ENCODE measurements around the gene AQP6. TPM values are rescaled to one million over a fixed set of nuclear protein-coding genes. Genes with fewer than 3 reads are reported as not detected.

AQP6 gene
- total RNA-seq, 1 experiment from 2014 or later = 0.09 TPM

DNA sequence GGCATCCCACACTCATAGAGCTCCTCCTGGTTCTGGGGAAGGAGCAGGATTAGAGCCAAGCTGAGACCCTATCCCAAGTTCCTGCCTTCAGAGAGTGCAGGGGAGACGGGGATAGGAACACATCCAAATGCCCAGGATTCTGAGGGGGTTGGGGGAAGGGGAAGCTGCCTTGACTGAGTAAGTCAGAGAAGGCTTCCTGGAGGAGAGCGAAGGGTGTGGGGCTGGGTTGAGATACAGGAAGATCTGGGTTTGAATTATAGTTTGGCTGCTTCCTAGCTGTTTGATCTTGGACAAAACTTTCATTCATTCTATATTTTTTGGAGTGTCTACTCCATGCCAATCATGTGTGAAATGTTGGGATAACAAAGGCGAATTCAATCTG is 30.2 kb upstream of the AQP6 start:
- no peak overlapping the region for H3T11ph ChIP-seq (ENCODE audit: low read length)
- Mint-ChIP-seq H3K9me3 (no peaks in the 10 kb centered on the region), H3K27me3 (ENCODE audit: low read depth) (peaks cover 27% of the 10 kb centered on the region), H3K27ac (no peak overlapping the region), H3K4me1 (peaks cover 34 to 54% of the 10 kb centered on the region in 2 experiments), H3K4me3 (peak overlapping the region in 1 of 2 experiments; percentile 47; a peak in 2 of 5 replicates), H3K36me3 (ENCODE audit: insufficient read depth in 1 of 3, low read depth in 3 of 3) (no peaks in the 10 kb centered on the region; a peak in 1 of 7 replicates)
- H3K79me2 ChIP-seq (ENCODE audit: insufficient read depth, low read length) = no peaks in the 10 kb centered on the region
- no peak overlapping the region for H3K14ac ChIP-seq (ENCODE audit: insufficient read depth, low read length)
- H4K8ac ChIP-seq (replicated peaks; ENCODE audit: insufficient read length, low read depth, low read length) = no peak overlapping the region
- H3K18ac ChIP-seq (ENCODE audit: insufficient read length, low read depth, low read length) = peak overlapping the region; percentile 27
- no peaks in the 10 kb centered on the region for H3K9me3 ChIP-seq (ENCODE audit: control insufficient read depth, low read depth, low read length)
- H4K20me1 ChIP-seq (ENCODE audit: control insufficient read depth, insufficient read depth, insufficient read length) = no peaks in the 10 kb centered on the region
- H2BK20ac ChIP-seq (ENCODE audit: low read depth, low read length, poor library complexity, severe bottlenecking) = no peak overlapping the region
- DNase-seq = no peak
- no peak overlapping the region for H3K23ac ChIP-seq (ENCODE audit: insufficient read length, low read depth, low read length)
- WGBS (ENCODE audit: extremely low coverage, insufficient read length, low lambda C conversion rate) = no CpG with 5 or more reads among the region's 3 CpGs
- no peak overlapping the region for H4K91ac ChIP-seq (ENCODE audit: insufficient read length, low read depth, low read length)
- no peaks in the 10 kb centered on the region; the same call in 1 of the 2 replicates for H3K4me1 ChIP-seq (ENCODE audit: insufficient read depth, low read length)
- H3K27ac ChIP-seq (ENCODE audit: insufficient read length, low read depth, low read length) = no peak overlapping the region
- H2BK12ac ChIP-seq (ENCODE audit: insufficient read length, low read depth, low read length) = no peak overlapping the region
- TF ChIP-seq, protein P1, sequence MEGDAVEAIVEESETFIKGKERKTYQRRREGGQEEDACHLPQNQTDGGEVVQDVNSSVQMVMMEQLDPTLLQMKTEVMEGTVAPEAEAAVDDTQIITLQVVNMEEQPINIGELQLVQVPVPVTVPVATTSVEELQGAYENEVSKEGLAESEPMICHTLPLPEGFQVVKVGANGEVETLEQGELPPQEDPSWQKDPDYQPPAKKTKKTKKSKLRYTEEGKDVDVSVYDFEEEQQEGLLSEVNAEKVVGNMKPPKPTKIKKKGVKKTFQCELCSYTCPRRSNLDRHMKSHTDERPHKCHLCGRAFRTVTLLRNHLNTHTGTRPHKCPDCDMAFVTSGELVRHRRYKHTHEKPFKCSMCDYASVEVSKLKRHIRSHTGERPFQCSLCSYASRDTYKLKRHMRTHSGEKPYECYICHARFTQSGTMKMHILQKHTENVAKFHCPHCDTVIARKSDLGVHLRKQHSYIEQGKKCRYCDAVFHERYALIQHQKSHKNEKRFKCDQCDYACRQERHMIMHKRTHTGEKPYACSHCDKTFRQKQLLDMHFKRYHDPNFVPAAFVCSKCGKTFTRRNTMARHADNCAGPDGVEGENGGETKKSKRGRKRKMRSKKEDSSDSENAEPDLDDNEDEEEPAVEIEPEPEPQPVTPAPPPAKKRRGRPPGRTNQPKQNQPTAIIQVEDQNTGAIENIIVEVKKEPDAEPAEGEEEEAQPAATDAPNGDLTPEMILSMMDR (conservative IDR thresholded peaks at IDR 0.05) = no peak
- H3K9ac ChIP-seq (ENCODE audit: extremely low read depth, insufficient read length, low read length) = no peak overlapping the region
- no peak overlapping the region for H3K4ac ChIP-seq (ENCODE audit: low read depth, low read length)
- no peak overlapping the region for H2BK120ac ChIP-seq (ENCODE audit: low read depth, low read length, poor library complexity, severe bottlenecking)
- no peak overlapping the region for H2BK15ac ChIP-seq (ENCODE audit: low read depth, low read length)
- H3K79me1 ChIP-seq (ENCODE audit: insufficient read depth, low read depth, low read length, poor library complexity, severe bottlenecking) = no peaks in the 10 kb centered on the region
- H2AFZ ChIP-seq (ENCODE audit: low read length) = no peak overlapping the region
- H4K5ac ChIP-seq (ENCODE audit: insufficient read length, low read depth, low read length) = no peak overlapping the region
- H3K56ac ChIP-seq (ENCODE audit: insufficient read length, low read depth, low read length) = no peak overlapping the region
- H3K4me2 ChIP-seq (ENCODE audit: insufficient read depth, insufficient read length, low read length) = no peak overlapping the region
- no peak overlapping the region for H2BK5ac ChIP-seq (ENCODE audit: insufficient read length, low read length)
- peaks cover 5% of the 10 kb centered on the region for H3K23me2 ChIP-seq (ENCODE audit: insufficient read length, low read depth, low read length, poor library complexity, severe bottlenecking)
- no peaks in the 10 kb centered on the region for H3K27me3 ChIP-seq (ENCODE audit: insufficient read depth, low read length)
- no peak overlapping the region for H2AK5ac ChIP-seq (ENCODE audit: insufficient read length, low read length)

Data from H9 (cell line).